GM21723 (cell line): Measurements from ENCODE around the gene OBP2B.
"Not testable (repeated sequence)": the region's sequence is repeated elsewhere in the genome, so short reads cannot be mapped to it uniquely, and the experiment has no call there.

Experiments
- ATAC-seq: cut with Tn5 transposase; IDR thresholded peaks from one replicate; pipeline ENCODE4 v1.9.1; 2021; ENCODE audit warnings: mild to moderate bottlenecking, moderate library complexity; ENCODE audit not compliant: unreplicated experiment

The OBP2B gene

DNA sequence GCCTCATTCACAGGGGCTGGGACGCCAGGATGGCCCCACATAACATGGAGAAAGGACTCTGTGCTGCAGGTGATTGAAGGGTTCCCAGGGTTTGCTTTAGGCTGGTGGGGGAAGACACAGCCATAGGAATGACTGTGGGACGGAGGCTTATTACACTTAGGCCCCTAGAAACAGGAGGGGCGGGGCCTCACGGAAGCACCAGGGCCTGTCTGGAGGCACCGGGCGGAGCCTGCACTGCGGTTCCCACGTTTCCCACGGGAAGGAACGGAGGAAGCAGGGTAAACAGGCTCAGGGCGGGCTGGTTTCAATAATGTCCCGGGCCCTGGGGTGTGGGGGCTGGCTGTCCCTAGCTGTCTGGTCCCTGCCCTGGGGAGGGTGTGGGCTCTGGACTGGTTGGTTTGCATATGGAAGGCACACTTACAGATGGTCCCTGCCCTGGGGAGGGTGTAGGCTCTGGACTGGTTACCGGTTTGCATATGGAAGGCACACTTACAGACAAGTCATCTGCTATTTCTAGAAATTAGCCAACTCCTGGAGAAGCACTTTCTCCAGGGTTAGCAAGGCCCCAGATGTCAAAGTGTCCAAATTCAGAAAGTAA lies 14.2 kb upstream of the OBP2B start:
- not testable (repeated sequence) for ATAC-seq

DNA sequence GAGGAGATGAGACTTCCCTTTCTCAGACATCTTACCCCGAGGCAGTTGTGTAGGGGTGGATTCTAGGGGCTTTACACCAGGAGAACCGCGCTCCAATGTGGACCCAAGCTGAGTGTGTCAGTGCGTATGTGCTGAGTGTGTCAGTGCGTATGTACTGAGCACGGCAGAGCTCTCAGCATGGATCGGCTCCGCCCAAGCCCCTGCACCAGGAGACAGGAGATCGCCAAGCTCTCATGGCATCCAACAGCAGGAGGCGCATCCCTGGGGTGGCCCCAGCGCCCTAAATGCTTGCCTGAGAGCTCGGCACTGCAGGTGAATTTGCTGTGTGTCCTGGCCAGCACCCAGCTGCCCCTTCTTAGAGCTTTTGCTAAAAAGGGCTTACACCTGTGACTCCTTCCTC lies 12.9 kb upstream of the OBP2B start:
- not testable (repeated sequence) for ATAC-seq

DNA sequence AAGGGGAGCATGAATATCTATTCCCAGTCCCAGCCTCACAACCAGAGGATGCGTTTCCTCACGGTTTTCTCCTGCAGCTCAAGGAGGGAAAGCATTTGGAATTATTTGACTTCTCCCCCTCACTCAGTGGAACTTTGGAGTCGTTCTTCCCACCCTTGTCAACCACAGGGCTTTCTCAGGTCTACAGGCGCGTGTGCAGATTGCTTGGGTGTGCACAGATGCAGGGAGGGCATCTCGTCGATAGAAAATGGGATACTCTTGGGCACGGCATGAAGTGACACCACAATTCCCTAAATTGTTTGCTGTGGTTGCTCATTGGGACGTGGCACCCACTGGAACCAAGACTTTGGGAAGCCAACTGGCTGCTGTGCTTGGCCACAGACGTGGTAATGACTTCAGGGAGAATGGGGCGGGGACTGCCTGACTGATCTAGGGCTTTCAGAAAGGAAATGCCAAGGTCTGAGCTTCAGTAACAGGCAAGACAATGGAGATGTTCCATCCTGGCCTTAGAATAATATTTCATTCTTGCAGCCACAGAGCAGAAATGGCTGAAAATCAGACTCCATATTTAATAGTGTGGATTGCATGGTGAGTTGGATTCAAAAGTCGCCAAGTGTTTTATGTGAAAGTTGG lies 12.2 kb upstream of the OBP2B start:
- ATAC-seq: no peak

DNA sequence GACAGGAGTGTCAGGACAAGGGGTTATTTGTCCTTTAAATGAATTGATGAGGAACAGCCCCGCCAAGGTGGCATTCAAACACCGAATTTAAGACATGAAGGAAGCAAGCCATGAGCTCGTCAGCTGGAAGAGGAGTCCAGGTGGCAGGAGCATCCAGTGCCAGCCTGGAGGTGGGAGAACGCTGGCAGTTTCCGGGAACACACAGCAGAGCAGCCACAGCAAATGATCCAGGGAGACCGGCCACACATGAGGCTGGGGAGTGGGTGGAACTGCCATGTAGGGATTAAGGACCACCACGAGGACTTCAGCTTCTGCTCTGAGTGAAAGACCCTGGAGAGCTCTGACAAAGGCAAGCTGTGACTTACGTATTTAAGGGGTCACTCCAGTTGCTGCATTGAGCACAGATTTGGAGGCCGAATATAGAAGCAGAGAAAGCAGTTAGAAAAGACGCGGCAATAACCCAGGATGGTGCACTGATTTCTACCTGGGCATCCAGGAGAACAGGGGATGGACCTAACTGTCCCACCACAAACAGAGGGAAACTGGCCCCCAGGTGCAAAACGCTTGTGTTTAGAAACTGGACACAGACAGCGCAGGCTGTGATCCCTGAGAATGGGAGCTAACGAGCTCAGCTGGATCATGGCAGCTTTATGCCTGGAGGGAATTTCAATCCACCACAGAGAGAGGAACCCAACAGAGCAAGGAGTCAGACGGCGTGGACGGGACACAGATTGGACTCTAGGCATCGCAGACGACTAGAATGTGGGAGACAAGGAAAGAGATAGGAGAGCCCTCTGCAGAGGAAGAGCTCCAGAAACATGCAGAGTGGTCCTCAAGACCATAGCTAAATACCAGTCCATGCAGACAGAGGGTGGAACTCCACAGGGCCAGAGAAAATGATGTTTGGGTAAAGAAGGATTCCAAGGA lies 9.3 kb upstream of the OBP2B start:
- ATAC-seq: not testable (repeated sequence)

DNA sequence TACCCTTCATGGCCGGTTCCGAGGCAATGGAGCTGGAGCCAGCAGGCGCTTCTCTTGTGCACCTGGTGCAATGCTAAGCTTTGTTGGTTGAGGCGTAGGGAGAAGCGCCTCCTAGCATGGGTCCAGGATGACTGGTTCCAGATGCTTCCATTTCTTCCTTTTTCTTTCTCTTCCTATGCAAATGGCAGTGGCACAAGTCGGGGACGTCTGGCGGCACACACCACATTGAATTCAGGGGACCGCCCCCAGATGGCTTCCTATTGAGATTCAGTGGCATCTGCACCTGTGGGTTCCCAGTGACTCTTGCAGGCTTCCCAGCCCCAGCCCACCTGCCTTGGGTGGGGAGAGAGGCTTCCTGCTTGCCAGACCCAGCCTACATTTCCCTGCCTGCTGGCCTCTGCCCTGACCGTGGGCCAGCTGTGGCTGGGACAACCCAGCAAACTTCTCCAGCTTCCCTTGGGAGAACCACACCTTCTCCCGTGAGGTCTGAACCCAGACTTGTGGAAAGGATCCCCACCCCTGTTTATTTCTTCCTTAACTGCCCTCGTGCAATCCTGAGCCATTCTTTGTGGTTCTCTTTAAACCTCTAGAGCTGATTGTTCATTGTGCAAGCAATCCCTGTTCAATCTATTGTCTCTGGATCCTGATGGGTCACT lies 8.4 kb upstream of the OBP2B start:
- ATAC-seq: not testable (repeated sequence)

DNA sequence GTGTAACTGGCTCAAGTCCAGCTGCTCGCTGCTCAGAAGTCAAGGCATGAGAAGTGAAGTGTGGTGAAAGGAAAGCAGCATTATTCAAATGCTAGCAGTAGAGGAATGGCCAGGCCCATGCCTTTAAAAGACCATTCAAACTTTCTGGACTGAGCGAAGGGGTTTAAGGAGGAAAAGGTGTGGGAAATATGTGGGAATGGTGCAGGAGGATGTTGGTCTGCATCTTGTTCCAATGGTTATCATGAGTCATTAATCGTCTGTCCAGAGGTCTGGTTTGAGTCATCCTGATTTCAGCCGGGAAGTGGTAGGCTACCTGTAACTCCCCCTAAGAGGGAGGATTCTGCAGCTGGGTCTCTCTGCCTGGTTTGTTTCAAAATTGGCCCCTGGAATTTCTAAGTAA lies 5.2 kb upstream of the OBP2B start:
- ATAC-seq: not testable (repeated sequence)

DNA sequence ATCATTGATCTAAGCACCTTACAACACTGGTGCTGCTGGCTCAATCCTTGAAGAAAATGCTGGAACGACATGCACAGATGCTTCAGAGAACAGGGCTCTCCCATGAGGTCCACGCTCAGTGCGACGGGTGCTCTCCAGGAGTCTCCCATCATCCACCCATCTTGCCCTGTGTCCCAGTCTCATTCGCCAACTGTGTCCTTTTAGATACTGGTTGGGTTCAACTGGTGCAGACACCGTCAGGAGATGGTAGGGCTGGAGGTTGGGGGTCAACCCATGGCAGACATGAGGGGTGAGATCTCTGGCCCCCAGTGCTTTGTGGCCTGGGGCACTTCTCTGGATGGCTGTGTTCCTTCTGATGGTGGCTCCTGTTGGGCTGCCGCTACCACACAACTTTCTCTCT lies 1.6 kb upstream of the OBP2B start:
- no peak for ATAC-seq

DNA sequence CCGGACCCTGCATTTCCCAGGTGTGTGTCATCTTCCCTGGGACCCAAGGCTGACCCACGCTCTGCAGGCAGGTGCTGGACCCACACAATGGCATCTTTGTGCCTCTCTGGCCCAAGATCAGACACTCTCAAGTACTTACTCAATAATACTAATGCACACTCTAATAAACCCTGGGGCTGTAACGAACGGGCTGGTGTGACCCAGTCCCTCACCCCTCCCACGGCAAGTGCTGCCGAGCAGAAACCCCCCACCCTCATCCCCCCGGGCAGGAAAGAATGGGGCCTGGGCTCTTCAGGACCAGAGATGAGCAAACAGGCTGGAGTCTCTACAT lies 1.1 kb upstream of the OBP2B start:
- no peak for ATAC-seq

DNA sequence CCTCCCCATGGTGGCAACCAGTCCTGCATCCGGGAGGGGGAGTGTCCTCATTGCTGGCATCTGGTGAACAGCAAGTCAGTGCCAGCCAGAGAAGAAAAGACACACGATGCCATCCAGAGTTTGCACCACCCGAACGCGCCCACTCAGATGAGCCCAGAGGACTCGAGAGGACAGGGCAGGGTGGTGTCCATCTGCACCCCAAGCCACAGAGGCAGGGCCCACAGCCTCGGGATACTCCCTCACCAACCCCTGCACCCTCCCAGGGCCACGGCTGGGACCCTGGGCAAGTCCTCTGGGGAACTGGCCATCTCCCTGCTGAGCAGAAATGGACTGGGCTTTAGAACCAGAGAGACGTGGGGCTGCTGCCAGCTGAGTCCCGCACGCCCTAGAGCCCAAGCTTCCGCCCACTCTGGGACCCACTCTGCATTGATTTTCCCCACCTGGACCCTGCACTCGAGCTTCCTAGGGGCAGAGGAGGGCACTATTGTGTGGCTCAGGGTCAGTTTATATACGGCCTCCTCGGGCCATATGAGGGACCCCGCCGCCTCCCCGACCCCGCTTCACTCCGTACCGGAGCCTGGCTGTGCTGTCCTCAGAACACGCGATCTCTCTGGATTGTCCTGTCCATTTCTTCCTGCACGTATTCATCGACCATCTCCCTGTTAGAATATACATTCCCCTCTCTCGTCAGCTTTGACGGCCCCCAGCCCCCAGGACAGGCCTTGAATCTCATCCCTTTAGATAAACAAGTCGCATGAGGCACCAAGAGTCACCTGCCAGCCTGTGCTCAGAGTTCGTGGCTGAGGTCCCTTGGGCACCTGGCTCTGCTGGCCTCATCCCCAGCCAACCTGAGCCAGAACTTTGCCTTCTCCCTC lies 514 bp upstream of the OBP2B start:
- not testable (repeated sequence) for ATAC-seq

DNA sequence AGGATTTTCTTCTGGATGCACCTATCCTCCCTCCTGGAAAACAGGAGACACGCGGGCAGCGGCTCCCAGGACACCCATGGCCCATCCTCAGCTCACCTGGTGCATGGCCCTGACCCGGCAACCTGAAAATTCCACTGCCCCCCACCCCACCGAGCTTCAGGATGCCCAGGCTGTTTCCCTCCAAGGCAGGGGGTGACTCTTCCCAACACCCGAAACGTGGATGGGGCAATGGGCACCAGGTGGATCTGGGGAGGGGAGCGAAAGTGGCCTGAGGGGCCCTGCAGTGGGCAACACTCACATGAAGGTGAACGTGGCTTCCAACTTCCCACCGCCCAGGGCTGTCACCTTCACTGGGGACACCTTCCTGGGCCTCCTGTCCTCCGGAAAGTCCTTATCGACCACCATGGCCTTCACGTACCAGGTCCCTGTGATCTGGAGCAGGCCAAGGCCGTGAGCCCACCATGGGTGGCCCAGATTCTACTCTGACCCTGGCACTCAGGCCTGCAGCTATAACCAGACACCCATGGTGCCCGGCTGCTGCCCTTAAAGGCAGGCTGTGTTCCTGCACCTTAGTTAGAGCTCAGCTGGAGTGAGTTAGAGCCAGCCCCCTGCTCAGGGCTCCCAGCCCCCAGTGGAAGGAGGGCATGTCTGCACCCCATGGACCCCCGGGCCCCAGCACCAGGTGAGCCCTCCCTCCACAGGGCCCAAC lies 725 bp downstream of the OBP2B start:
- not testable (repeated sequence) for ATAC-seq

DNA sequence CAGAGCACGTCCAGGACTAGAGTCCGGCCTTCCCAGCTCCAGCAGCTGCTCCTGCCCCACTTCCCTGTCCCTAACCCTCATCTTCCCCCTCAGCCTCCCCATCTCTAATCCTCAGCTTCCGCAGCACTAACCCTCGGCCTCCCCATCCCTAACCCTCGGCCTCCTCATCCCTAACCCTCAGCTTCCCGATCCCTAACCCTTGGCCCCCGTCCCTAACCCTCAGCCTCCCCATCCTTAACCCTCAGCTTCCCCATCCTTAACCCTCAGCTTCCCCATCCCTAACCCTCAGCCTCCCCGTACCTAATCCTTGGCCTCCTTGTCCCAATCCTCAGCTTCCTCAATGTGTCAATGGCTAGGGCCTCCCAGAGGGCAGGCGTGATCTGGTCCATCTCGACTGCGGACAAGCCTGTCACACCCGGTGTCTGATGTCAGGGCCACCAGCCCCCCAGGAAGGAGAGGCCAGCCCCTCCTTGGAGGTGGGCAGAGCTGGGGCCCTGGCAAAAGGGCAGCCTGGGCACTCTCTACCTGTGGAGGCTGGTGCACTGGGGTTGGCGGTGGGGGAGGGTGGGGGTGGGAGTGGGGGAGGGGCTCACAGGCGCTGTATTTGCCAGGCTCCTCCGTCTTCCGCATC lies 1.4 kb downstream of the OBP2B start:
- no peak for ATAC-seq

DNA sequence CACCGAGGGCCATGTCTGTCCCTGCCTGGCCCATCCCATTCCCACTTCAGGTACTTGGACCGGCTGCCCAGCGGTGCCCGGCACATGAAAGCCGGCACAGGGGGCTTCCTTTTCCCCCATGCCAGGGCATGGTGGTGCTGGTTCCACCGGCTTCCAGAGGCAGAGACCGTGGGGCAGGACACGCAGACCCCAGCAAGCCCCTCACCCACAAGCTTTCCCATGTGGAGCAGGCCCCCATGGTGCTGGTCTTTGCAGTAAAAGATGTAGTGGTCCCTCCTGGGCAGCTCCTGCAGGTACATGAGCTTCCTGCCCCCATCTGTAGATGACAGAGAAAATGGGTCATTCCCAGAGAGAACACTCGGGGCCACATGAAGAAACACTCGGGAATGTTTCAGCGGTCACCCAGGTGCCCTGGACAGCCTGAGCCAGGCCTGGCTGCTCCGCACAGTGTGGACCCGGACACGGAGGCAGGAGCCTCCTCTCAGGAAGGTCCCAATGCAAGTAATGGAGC lies 2.0 kb downstream of the OBP2B start:
- no peak for ATAC-seq

DNA sequence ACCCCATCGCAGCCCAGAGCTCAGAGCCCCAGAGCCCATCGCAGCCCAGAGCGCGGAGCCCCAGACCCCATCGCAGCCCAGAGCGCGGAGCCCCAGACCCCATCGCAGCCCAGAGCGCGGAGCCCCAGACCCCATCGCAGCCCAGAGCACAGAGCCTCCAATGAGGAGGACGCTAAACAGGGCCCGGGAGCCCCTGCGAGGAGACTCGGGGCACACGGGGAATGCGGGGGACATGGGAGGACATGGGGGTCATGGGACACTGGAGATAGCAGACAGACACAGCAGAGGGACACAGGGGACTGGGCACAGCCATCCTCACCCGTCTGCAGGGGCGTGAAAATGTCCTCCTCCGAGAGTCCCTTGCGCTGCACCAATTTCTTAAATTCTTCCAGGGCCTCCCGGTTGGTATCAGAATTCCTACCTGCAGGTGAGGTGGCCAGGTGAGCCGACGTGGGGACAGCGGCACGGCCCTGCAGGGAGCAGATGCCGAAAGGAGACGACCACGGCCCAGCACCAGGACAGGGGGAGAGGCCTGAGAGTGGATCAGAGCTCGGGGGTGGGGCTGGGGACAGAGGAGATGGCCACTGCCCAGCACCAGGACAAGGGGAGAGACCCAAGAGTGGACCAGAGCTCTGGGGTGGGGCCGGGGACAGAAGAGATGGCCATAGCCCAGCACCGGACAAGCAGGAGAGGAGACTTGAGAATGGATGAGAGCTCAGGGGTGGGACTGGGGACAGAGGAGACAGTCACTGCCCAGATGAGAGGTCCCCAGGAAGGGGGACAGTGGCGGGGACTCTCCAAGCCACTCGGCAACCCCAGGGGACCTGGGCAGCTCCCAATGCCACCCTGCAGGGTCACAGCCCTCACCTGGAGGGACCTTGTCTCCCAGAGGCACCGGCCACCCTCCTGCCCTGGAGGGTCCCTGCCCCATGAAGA lies 2.8 kb downstream of the OBP2B start:
- ATAC-seq: no peak

DNA sequence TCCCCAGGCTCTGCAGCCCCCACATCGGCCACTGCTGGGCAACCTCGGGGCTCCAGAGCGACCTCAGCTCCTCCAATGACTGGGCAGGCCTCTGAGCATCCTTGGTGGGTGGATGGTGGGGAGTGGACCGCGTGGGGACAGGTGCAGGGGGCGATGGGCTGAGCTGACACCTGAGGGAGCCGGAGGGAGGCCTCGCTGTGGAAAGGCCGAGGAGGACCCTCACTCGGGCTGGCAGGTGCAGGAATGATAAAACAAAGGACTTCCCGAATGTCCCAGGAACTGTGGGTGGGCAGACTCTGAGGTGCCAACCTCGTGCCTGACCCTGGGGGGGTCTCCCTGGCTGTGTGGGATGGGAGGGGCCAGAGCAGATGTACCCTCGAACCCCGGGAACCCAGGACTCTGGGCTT lies 3.6 kb downstream of the OBP2B start:
- ATAC-seq: not testable (repeated sequence)

DNA sequence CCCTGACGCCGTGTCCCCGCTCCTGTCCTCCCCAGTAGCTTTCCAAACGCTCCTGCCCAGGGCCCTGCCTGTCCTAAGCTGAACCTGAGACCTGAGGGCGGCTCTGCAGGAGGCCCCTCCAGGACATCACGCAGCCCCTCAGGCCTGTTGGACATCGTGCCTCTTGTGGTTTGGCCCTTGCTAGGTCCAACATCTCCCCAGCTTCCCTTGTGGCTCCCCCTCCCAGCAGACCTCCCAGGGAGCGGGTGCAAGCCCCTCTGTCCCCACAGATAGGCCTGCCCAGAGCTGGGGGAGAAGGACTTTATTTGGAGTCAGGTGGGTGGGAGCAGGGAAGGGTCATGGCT lies 4.1 kb downstream of the OBP2B start:
- no peak for ATAC-seq

DNA sequence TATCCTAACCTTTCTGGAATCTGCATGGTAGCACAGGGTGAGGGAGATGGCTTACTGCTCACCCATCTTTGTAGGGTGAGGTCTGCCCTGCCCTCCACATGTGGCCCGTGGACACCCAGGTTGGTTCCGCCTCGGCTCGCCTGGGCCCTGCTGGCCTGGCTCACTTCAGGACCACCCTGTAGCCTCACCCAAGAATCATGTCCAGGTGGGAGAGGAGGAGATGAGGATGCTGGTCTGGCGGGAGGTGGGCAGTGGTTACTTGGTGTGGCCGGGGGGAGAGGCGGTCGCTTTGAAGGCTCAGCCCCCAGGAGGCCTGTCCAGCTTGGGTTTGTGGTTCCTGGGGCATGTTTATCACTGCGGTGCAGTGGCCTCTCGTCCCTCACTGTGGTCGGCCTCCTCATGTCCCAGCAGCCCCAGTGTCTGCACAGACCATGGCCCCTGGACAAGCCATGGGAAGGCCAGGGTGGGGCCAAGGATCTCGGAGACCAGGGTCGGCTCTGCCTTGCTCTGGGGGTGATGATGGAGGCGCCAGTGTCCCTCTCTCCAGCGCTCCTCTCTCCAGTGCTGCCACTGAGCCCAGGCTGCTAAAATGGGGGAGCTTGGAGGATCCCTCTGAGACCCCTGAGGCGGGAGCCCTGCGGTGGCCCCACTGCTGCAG lies 4.6 kb downstream of the OBP2B start:
- no peak for ATAC-seq

DNA sequence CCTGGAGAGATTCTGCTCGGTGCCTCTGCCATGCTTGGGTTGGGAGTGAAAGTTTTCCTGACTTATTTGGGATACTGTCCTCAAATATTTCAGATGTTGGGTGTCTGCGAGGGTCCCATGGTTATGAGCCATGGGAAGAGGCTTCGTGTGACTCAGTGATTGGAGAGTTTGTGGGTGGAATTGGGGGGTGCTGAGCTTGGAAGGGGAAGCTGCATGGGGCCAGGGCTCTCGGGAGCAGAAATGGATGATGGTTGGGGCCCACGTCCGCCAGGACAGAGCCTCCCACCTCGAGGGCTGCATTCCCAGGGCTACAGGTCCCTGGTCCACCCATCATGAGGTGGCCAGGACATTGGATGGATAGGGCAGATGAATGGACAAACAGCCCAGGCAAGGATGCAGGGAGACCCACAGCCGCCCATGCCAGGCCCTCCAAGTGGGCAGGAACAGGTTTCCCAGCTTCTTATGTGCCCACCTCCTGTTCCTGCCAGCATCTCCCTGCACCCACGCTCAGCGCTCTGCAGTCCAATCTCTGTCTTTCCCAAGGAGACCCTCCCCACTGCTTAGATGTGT lies 5.5 kb downstream of the OBP2B start:
- ATAC-seq: no peak
